Liver (tissue), 3 donors: ENCODE measurements around the gene RAB6B.

ENCODE experiments used
- CTCF ChIP-seq: fragments of 150-350 bp; IDR thresholded peaks from 2 replicates; pipeline ENCODE4 v1.5.1; 2017; ENCODE audit warnings: improper control_type of control experiment, low read depth, low read length; ENCODE audit not compliant: missing input control
- EGR1 ChIP-seq, 2 donors: IDR thresholded peaks; 2 replicates each; pipeline ENCODE4 v1.6.1; 2016 to 2018; ENCODE audit warnings: antibody characterized with exemption in 2 of 2, low read depth in 2 of 2
- FOXA1 ChIP-seq: IDR thresholded peaks from 2 replicates; pipeline ENCODE4 v1.6.1; 2016; ENCODE audit warnings: antibody characterized with exemption
- GABPA ChIP-seq, 2 donors: IDR thresholded peaks in 1 of 2; conservative IDR thresholded peaks in 1 of 2; 2 replicates each; pipeline ENCODE4 v1.6.1; 2016; ENCODE audit warnings: antibody characterized with exemption in 2 of 2, mild to moderate bottlenecking in 1 of 2, moderate library complexity in 1 of 2
- MAX ChIP-seq: IDR thresholded peaks from 2 replicates; pipeline ENCODE4 v1.6.1; 2016; ENCODE audit warnings: antibody characterized with exemption
- NR2F2 ChIP-seq: IDR thresholded peaks from 2 replicates; pipeline ENCODE4 v1.6.1; 2016; ENCODE audit warnings: antibody characterized with exemption
- RAD21 ChIP-seq, 2 donors: IDR thresholded peaks; 2 replicates each; pipeline ENCODE4 v1.6.1; 2016; ENCODE audit warnings: antibody characterized with exemption in 2 of 2, mild to moderate bottlenecking in 2 of 2
- SP1 ChIP-seq: IDR thresholded peaks from 2 replicates; pipeline ENCODE4 v1.6.1; 2018; ENCODE audit warnings: antibody characterized with exemption, mild to moderate bottlenecking
- TAF1 ChIP-seq: conservative IDR thresholded peaks from 2 replicates; pipeline ENCODE4 v1.6.1; 2016; ENCODE audit warnings: antibody characterized with exemption, mild to moderate bottlenecking
- YY1 ChIP-seq: IDR thresholded peaks from 2 replicates; pipeline ENCODE4 v1.6.1; 2016; ENCODE audit warnings: antibody characterized with exemption, mild to moderate bottlenecking
- donor health status: healthy.
- donor health status: healthy.

- TF ChIP-seq EGR1 (IDR thresholded peaks at IDR 0.05; ENCODE audit: low read depth in 2 of 2) (no peak), RAD21 (IDR thresholded peaks at IDR 0.05) (peak; percentile 21 to 46), TAF1 (no peak), CTCF (no peak), NR2F2 (no peak), FOXA1 (no peak), YY1 (no peak), GABPA (IDR thresholded peaks at IDR 0.05 in 1 of 2, conservative IDR thresholded peaks at IDR 0.05 in 1 of 2) (no peak), MAX (no peak), SP1 (peak; percentile 32)
Measured at GRCh38 chr3:133941415-133941821, 45.7 kb upstream of the RAB6B start.
